ENCODE data around the gene GSTK1. TPM values are rescaled to one million over a fixed set of nuclear protein-coding genes. Genes with fewer than 3 reads are reported as not detected.

GSTK1 gene
- total RNA-seq, 4 donors from 2014 or later, result 159 to 243 (median 177) TPM

DNA sequence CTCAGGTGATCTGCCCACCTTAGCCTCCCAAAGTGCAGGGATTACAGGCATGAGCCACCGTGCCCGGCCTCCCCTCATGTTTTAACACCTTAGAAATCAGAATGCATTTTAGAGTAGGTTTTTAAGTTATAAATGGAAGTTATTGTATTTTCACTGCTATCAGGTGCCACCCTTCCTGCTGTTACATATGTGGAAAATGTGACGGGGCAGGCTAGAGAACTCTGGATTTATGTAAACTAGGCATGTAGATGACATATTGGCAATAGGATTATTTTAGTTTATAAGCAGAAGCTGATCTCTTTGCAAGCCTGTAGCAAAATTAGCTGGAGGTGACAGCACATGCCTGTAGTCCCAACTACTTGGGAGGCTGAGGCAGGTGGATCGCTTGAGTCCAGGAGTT lies 27.1 kb downstream of the GSTK1 start:
- DNase-seq (ENCODE audit: low spot score) (no peak), ATAC-seq (ENCODE audit: low FRiP score) (no peak)
- TF ChIP-seq, protein P1, sequence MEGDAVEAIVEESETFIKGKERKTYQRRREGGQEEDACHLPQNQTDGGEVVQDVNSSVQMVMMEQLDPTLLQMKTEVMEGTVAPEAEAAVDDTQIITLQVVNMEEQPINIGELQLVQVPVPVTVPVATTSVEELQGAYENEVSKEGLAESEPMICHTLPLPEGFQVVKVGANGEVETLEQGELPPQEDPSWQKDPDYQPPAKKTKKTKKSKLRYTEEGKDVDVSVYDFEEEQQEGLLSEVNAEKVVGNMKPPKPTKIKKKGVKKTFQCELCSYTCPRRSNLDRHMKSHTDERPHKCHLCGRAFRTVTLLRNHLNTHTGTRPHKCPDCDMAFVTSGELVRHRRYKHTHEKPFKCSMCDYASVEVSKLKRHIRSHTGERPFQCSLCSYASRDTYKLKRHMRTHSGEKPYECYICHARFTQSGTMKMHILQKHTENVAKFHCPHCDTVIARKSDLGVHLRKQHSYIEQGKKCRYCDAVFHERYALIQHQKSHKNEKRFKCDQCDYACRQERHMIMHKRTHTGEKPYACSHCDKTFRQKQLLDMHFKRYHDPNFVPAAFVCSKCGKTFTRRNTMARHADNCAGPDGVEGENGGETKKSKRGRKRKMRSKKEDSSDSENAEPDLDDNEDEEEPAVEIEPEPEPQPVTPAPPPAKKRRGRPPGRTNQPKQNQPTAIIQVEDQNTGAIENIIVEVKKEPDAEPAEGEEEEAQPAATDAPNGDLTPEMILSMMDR (IDR thresholded peaks at IDR 0.05), result no peak

DNA sequence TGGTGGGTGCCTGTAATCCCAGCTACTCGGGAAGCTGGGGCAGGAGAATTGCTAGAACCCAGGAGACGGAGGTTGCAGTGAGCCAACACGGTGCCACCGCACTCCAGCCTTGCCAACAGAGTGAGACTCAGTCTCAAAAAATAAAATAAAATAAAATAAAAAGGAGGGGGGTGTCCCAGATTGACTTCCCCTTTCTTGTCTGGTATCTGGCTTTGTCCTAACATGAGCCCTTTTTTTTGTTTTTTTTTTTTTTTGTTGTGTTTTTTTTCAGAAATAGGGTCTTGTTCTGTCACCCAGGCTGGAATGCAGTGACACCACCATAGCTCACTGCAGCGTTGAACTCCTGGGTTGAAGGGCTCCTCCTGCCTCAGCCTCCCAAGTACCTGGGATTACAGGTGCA lies 29.6 kb downstream of the GSTK1 start:
- ATAC-seq (ENCODE audit: low FRiP score), result no peak
- TF ChIP-seq, protein P1 (IDR thresholded peaks at IDR 0.05), result no peak

DNA sequence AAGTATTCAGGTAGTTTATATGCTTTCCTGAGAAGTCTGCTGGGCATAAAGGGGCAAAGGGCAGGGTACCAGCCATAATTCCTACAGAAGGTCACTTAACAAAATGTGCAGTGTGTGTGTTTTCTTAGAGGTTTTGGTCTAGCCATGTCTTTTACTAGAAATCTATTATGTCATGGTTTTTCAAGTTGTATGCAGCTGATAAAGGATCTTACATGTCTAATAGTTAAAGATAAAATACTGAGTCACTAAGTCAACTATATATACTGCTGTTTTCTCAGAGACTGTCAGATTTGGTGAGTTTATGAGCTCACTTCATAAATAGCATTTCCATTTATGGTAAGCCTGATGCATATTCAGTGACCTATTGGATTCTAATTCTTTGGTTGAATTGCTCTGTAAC lies 32.6 kb downstream of the GSTK1 start:
- DNase-seq (ENCODE audit: low spot score) (no peak), ATAC-seq (ENCODE audit: low FRiP score) (no peak)
- TF ChIP-seq, protein P1 (IDR thresholded peaks at IDR 0.05), result no peak

More for the DNA sequence above, 29.6 kb downstream of the GSTK1 start:
- no peak for DNase-seq (ENCODE audit: low spot score)

DNA sequence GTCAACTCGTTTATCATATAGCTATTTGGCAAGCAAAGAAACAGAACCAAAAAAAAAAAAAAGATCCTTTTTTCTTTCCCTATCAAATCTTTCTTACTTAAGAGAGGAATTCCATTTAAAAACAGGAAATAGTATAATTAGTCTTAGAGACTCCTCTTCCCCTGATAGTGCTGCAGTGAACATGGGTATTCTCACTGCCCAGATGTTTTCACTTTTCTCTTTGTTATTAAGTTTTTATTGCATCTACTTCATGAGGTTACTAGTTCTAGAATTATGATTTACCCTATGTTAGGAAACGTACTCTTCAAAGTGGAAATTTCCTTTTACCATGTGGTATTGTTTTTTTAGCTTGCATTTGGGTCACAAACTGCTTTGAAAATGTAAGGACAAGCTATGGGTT lies 33.4 kb downstream of the GSTK1 start:
- no peak for DNase-seq (ENCODE audit: low spot score)
- ATAC-seq (ENCODE audit: low FRiP score), result no peak
- TF ChIP-seq, protein P1 (IDR thresholded peaks at IDR 0.05), result no peak

DNA sequence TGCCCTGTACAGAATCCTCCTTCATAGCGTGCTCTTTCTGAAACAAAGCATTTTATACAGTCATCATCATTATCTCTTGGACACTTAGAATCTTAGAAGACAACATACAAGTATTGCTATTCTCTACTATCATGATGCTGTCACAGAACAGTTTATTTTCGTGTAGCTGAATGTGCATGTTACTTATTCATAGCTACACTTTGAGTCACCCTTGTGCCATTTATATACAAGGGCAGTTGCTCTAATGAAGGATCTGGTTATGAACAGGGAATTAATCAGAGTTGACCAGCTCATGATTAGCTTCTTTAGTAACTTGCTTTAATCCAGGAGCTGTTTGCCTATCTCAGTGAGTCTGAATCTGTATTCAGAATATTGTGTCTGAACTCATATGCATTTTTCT lies 36.1 kb downstream of the GSTK1 start:
- TF ChIP-seq, protein P1 (IDR thresholded peaks at IDR 0.05), result no peak
- no peak for ATAC-seq (ENCODE audit: low FRiP score)

DNA sequence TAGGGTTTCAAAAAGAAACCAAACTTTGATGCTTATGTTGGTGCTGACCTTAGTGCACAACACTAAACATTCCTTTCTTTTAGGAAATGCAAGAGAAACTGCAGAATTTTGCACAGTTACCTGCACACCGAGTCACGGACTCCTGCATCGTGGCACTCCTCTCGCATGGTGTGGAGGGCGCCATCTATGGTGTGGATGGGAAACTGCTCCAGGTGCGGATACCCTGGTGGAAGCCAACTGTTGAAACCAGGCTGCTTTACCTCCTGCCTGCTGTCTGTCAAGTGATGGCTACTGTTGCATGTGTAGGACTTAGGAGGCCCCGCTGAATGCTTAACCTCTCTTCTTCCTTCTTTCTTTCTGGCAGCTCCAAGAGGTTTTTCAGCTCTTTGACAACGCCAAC lies 36.6 kb downstream of the GSTK1 start:
- TF ChIP-seq, protein P1 (IDR thresholded peaks at IDR 0.05), result no peak
- DNase-seq (ENCODE audit: low spot score), result no peak
- ATAC-seq (ENCODE audit: low FRiP score), result no peak

More for the DNA sequence above, 36.1 kb downstream of the GSTK1 start:
- DNase-seq (ENCODE audit: low spot score), result no peak

DNA sequence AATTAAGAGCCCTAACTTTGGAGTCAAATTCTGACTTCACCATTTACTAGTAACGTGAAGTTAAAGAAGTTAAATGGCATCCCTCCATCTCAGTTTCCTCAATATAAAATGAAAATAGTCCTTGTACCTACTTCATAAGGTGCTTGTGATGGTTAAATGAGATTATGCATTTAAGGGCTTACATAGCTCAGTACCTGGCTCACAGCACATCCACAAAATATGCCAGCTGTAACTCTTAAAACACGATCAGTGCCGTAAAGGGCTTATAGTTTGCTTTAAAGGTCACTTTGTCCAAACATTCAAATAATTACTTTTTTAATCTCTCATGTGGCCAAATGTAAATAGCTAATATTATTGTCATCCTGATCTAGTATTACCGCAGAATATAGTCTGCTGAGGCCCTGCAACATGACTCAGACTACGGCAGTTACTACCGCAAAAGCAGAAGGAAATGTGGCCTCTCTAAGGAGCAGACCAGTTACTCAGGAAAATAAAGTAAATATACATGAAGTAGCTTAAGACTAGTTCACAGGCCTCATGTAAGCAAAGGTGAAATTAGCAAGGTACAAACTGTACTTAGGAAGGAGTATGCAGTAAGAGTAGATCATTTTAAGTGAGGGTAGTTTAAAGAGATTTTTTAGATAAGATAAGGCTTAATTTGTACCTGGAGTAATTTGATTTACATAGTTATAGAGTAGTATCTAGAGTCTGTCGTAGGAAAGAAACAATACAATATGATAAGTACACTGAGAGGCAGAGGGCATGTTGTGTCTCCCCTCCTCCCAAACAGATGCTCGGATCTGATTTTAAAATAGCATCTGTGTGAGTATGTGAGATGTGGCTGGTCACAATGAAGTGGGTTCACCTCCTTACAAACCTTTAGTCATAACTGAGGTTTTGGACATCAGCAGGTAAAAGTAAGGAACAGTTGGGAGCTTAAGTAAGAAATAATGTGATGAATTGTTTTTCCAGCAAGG lies 38.0 kb downstream of the GSTK1 start:
- DNase-seq (ENCODE audit: low spot score) (no peak), ATAC-seq (ENCODE audit: low FRiP score) (no peak)
- TF ChIP-seq, protein P1 (IDR thresholded peaks at IDR 0.05), result no peak
